GM12874 (cell line): ENCODE data around the gene ITPR2.

Experiments
- CTCF ChIP-seq: IDR thresholded peaks from 2 replicates; pipeline ENCODE4 v1.5.1; 2011; ENCODE audit warnings: low read depth, mild to moderate bottlenecking, control low read depth, low read length, moderate library complexity; ENCODE audit not compliant: insufficient read depth

Gene ITPR2

DNA sequence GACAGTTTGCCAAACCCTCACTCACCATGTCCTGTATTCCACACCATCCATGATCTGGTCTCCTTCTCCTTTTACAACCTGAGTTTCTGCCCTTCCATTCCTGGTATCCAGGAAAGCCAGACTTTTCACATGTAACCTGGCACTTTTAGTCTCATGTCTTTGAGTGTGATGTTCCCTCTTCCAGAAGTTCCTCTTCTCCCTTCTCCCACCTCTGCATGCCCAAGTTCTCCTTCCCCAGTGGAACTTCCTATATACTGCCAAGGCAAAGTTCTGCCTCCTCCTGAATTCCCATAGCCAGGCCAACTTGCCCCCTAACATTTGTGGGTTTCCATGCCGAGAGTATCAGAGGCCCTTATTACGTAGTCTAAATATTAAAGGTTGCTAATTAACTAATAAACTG lies 3.2 kb upstream of the ITPR2 start:
- no peak for TF ChIP-seq CTCF

DNA sequence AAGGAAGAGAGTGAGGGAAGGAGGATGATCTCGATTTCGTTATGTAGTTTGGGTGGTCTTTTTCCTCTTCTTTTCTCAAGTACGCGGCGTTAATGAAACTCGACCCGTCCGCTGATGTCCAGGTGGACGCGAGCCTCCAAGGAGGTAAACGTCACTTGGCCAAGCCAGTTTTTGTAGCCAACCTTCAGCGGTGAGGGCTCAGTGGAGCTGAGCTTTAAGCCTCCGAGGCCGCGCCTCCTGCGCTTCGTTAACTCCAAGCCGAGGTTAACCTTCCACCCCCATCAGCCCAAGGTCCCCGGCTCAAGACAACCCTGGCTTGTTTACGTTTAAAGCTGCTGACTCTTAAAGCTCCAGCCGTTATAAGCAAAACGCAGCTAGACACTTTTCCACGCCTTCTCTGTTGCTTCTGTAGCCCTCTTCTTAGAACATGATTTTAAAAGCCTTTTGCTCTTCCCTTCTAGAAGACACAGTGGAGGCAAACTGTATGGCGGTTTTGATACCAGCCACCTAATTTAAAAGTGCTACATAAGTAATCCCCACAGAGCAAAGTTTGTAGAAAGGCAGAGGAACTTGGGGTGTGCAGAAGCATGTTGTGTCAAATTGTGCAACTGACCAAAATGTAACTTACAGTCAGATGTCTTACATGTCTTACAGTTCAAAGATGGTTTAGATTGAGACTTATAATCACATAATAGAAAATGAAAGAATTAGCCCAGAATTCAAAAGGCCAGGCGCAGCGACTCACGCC lies 923 bp upstream of the ITPR2 start:
- TF ChIP-seq CTCF: no peak

GRCh38 chr12:26831951-26832821 lies 808 bp downstream of the ITPR2 start:
- TF ChIP-seq CTCF: no peak

DNA sequence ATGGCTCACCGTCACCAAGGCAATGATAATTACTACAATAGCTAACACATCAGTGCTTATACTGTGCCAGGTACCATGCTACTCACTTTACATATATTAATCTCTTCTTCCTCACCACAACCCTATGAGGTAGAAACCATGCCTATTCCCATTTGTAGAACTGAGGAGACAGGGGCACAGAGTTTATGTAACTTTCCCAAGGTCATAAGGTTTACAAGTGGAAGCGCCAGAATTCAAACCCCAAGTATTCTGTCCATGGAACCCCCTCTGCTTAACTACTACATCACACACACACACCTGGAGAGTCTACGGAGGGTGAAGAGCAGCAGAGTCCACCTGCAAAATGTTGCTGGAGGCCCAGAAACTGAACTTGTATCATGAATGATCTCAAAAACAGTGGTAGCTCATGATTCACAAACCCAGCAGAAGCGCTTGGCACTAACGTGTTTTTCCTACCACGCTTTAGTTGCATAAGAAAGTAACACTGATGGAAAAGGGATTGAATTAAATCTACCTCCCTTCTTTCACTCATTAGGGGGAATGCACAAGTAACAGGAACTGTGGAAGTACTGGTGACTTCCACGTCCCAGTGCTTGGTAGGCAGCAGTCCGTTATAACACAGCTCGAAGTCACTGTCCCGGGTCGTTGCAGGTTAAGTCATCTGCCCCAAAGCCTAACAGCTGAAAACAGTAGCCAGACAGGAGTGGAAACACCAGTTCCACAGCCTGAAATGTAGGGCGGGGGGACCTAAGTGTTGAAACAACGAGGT lies 2.0 kb downstream of the ITPR2 start:
- TF ChIP-seq CTCF: no peak

DNA sequence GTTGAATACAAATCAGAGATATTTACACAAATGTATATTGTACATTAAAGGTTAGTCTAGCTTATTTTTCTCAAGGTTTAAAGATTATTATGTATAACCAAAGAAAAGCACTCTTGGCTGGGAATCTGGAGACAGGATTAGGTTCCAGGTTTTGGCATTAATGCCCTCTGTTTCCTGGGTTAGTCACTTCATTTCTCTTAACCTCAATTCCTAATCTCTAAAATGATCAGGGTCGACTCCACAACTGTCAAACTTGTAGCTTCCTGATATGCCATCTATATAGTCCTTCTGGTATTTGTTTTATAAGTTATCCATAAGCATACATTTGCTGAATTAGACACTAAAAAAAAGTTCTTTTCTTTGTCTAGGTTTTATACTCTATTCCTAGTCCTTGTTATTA lies 2.6 kb downstream of the ITPR2 start:
- no peak for TF ChIP-seq CTCF

DNA sequence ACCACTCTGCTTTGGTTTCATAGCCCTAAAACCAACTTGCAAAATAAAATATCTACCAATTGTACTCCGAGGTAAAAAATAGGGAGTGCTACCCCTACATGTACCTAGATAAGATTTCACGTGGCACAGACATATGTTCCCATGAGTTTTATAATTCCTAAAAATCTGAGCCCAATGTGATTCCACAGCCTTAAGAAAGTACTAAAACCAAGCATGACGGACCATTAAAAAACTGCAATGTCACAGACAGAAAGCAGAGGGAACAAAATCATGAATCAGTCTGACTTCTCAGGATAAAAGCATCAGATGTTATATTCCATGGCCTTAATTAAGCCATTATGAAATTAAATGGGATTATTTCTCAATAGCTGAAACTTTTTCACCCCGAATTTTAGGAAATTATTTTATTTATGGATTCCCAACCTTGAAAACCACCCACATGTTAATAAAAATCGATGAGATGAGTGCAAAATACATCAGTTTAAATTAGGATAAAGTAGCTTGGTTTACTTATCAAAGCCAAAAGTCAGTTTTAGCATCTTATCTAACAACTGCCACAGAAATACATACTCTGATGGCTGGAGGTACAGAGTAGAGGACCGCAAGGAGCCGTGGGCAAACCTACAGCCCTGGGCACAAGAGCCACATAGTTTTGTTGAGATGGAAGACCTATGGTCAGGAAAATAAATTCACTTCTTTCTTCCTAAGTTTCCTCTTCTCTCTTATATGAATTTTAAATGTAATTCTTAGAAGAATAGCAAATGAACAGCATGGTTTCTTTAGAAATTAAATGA lies 4.5 kb downstream of the ITPR2 start:
- no peak for TF ChIP-seq CTCF

DNA sequence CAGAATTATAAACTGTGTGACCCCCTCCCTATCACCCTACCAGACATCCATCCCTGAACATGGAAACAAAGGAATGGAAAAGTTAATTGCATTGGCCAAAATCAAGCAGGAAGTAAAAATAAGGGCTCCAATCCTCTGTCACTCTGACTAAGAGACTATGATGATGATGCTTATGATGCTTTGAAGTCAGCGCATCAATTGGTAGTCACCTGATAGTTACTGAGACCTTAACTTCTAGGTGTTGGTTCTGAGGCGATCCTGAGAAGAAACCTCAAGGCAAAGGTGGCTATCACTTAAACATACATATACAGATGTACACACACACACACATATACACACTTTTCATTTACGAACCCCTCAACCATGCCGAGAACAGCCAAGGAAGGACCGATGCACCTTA lies 6.6 kb downstream of the ITPR2 start:
- TF ChIP-seq CTCF: no peak
